ENCODE data around the gene ITGAD.
"Not testable (repeated sequence)": the region's sequence is repeated elsewhere in the genome, so short reads cannot be mapped to it uniquely, and the experiment has no call there.

The ITGAD gene

GRCh38 chr16:31403590-31404352 lies 10.6 kb downstream of the ITGAD start:
- no peak for DNase-seq (ENCODE audit: low read depth)

- no peak for DNase-seq (ENCODE audit: low read depth)
These were observed 11.4 kb downstream of the ITGAD start for GRCh38 chr16:31404353-31405064.

- no peak for DNase-seq (ENCODE audit: low read depth)
These were observed 14.3 kb downstream of the ITGAD start for GRCh38 chr16:31407406-31407805.

DNA sequence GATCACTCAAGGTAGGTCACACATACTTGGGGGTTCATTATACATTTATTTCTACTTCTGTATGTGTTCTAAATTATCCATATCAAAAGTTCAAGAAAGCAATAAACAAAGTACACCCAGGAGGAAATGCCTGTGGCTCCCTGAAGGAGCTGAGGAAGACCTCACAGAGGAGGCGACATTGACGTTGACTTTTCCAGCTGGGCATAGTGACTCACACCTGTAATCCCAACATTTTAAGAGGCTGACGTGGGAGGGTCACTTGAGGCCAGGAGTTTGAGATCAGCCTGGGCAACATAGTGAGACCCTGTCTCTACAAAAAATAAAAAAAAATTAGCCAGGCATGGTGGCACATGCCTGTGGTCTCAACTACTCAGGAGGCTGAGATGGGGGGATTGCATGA lies 16.3 kb downstream of the ITGAD start:
- DNase-seq (ENCODE audit: low read depth), result no peak

GRCh38 chr16:31410082-31410481 lies 16.9 kb downstream of the ITGAD start:
- no peak for DNase-seq (ENCODE audit: low read depth)

DNA sequence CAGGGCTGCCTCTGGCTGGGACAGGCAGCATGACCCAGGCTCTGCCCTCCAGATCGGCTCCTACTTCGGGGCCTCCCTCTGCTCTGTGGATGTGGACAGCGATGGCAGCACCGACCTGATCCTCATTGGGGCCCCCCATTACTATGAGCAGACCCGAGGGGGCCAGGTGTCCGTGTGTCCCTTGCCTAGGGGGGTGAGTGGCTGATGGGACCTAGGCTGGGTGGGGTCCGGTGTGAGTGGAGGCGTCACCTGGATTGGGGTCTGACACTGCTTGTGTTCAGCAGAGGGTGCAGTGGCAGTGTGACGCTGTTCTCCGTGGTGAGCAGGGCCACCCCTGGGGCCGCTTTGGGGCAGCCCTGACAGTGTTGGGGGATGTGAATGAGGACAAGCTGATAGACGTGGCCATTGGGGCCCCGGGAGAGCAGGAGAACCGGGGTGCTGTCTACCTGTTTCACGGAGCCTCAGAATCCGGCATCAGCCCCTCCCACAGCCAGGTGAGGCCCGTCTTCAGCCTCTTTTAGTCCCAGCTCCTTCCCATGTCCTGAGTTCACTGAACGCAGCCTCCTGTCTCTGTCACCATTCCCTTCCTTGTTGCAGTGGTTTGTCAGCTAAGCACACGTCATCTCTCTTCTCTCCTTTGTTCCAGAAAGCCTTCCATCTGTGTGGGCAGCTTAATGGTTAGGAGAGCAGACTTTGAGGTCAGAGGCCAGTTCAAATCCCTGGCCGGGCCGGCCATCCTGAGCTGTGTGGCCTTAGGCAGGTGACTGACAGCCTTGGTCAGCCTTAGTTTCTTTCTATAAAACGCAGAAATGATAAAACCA lies 18.1 kb downstream of the ITGAD start:
- no peak for DNase-seq (ENCODE audit: low read depth)

GRCh38 chr16:31412750-31413149 lies 19.6 kb downstream of the ITGAD start:
- no peak for DNase-seq (ENCODE audit: low read depth)

- DNase-seq (ENCODE audit: low read depth), result no peak
These were observed 20.2 kb downstream of the ITGAD start for GRCh38 chr16:31413381-31413780.

DNA sequence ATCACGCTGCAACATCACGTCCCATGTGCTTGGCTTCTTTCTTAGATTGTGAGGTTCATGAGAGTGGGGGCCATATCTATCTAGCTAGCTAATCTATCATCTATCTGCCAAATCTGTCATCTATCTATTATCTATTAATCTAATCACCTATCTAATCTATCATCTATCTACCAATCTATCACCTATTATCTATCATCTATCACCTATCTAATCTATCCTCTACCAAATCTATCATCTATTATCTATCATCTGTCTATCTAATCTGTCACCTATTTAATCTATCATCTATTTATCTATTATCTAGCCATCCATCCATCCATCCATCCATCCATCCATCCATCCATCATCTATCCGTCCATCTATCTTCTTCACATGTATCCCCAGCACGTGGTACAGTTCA lies 20.8 kb downstream of the ITGAD start:
- no peak for DNase-seq (ENCODE audit: low read depth)

- no peak for DNase-seq (ENCODE audit: low read depth)
These were observed 21.6 kb downstream of the ITGAD start for GRCh38 chr16:31414706-31415105.

- no peak for DNase-seq (ENCODE audit: low read depth)
These were observed 23.2 kb downstream of the ITGAD start for GRCh38 chr16:31416371-31416770.

GRCh38 chr16:31417036-31417435 lies 23.9 kb downstream of the ITGAD start:
- not testable (repeated sequence) for DNase-seq (ENCODE audit: low read depth)

- DNase-seq (ENCODE audit: low read depth), result no peak
These were observed 24.8 kb downstream of the ITGAD start for GRCh38 chr16:31417916-31418315.

- no peak for DNase-seq (ENCODE audit: low read depth)
These were observed 26.9 kb downstream of the ITGAD start for GRCh38 chr16:31420037-31420436.

GRCh38 chr16:31421587-31421986 lies 28.5 kb downstream of the ITGAD start:
- no peak for DNase-seq (ENCODE audit: low read depth)

DNA sequence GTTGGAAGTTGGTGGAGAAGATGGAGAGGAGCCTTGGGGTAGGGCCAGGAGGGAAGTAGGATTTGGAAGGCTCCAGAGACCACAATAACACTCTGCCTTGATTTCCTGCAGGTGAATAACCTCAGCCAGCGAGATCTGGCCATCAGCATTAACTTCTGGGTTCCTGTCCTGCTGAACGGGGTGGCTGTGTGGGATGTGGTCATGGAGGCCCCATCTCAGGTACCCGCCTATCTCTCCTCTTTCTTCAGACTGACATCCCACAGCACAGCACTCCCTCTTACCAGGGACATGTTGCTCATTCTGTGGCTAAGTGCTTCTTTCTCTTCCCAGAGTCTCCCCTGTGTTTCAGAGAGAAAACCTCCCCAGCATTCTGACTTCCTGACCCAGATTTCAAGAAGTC lies 30.1 kb downstream of the ITGAD start:
- no peak for DNase-seq (ENCODE audit: low read depth)

- DNase-seq (ENCODE audit: low read depth), result no peak
These were observed 30.7 kb downstream of the ITGAD start for GRCh38 chr16:31423801-31424200.

GRCh38 chr16:31427441-31428278 lies 34.5 kb downstream of the ITGAD start:
- DNase-seq (ENCODE audit: low read depth), result peak; percentile 57

DNA sequence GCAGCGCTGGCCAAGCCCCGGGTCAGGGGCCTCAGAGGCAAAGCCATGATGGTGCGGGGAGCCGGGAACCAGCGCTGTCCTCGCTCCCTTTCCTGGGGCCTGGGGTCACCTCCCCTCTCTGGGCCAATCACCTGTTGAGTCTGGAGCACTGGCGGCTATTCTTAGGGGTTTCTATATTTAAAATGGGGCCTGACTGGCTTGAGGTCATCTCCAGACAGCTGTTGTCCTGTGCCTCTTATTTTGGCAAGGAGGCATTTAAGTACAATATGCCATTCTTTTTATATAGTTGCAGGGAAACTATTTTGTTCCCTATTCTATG lies 35.1 kb downstream of the ITGAD start, which contains the start of gene COX6A2:
TSS of gene COX6A2 (minus strand) at position 82 of the 319 bp plus-strand sequence. CDS start at position 47, 35 bp downstream.
- DNase-seq (ENCODE audit: low read depth), result no peak

DNA sequence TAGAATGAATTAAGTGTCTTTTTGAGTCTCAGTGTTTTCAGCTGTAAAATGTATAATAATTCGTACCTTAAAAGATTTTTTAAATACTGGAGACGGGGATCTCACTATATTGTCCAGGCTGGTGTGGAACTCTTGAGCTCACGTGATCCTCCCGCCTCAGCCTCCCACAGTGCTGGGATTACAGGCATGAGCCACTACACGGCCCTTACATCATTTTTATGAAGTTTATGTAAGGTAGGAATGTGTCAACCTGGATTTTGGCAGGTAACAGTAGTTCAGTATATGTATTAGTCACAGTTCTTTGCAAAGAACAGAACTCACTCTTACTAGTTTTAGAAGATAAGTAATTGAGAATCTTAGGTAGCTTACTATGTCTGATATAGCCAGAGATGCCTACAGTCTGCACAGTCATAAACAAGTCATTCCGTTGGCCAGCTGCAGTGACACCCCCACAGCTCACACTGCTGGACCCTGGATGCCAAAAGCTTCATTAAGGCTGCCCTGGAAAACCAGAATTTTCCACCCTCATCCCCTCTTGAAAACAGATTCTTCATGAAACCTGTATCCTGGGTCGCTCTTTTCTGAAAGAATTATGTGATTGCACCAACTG lies 35.6 kb downstream of the ITGAD start:
- no peak for DNase-seq (ENCODE audit: low read depth)

- DNase-seq (ENCODE audit: low read depth), result no peak
These were observed 36.2 kb downstream of the ITGAD start for GRCh38 chr16:31429314-31429713.

All from activated T-cell treated with anti-CD3 and anti-CD28 coated beads for 1 hour (primary cell).